ENCODE measurements around the gene TSPAN9. TPM values are rescaled to one million over a fixed set of nuclear protein-coding genes. Genes with fewer than 3 reads are reported as not detected.

The TSPAN9 gene
- total RNA-seq, 1 donor from 2014 or later, result 81.2 TPM

GRCh38 chr12:3142386-3142785 lies 65.2 kb downstream of the TSPAN9 start:
- no peaks in the 10 kb centered on the region for H3K27me3 ChIP-seq
- ATAC-seq (no peak), DNase-seq (no peak)
- H3K36me3 ChIP-seq, result no peaks in the 10 kb centered on the region
- H3K4me1 ChIP-seq, result peaks cover 12% of the 10 kb centered on the region
- H3K27ac ChIP-seq, result no peak overlapping the region
- H3K9me3 ChIP-seq, result no peaks in the 10 kb centered on the region
- H3K4me3 ChIP-seq, result no peak overlapping the region
- intact Hi-C loops (cut with DNase I), result no loop called here
- no peak for TF ChIP-seq CTCF (IDR thresholded peaks at IDR 0.05)

GRCh38 chr12:3144495-3144894 lies 67.3 kb downstream of the TSPAN9 start:
- DNase-seq (peak; percentile 33), ATAC-seq (no peak)
- Histone ChIP-seq H3K4me1 (peaks cover 15% of the 10 kb centered on the region), H3K4me3 (no peak overlapping the region), H3K27ac (no peak overlapping the region), H3K27me3 (no peaks in the 10 kb centered on the region), H3K9me3 (no peaks in the 10 kb centered on the region), H3K36me3 (no peaks in the 10 kb centered on the region)
- intact Hi-C loops (cut with DNase I), result no loop called here
- no peak for TF ChIP-seq CTCF (IDR thresholded peaks at IDR 0.05)

- intact Hi-C loops (cut with DNase I), result no loop called here
- H3K4me1 ChIP-seq, result peaks cover 20% of the 10 kb centered on the region
- H3K9me3 ChIP-seq, result no peaks in the 10 kb centered on the region
- H3K4me3 ChIP-seq, result no peak overlapping the region
- TF ChIP-seq CTCF (IDR thresholded peaks at IDR 0.05), result no peak
- no peak for DNase-seq
- no peaks in the 10 kb centered on the region for H3K36me3 ChIP-seq
- no peak overlapping the region for H3K27ac ChIP-seq
- ATAC-seq, result no peak
- H3K27me3 ChIP-seq, result no peaks in the 10 kb centered on the region
Measured at GRCh38 chr12:3145033-3145432, 67.9 kb downstream of the TSPAN9 start.

GRCh38 chr12:3145546-3146310 lies 68.5 kb downstream of the TSPAN9 start:
- Histone ChIP-seq H3K36me3 (no peaks in the 10 kb centered on the region), H3K27me3 (no peaks in the 10 kb centered on the region), H3K27ac (no peak overlapping the region), H3K4me1 (peaks cover 27% of the 10 kb centered on the region), H3K4me3 (no peak overlapping the region), H3K9me3 (no peaks in the 10 kb centered on the region)
- DNase-seq, result peak; percentile 45
- ATAC-seq, result no peak
- TF ChIP-seq CTCF (IDR thresholded peaks at IDR 0.05), result no peak
- intact Hi-C loops (cut with DNase I), result no loop called here

GRCh38 chr12:3147260-3147659 lies 70.1 kb downstream of the TSPAN9 start:
- peaks cover 43% of the 10 kb centered on the region for H3K4me1 ChIP-seq
- TF ChIP-seq CTCF (IDR thresholded peaks at IDR 0.05), result no peak
- H3K9me3 ChIP-seq, result no peaks in the 10 kb centered on the region
- H3K36me3 ChIP-seq, result no peaks in the 10 kb centered on the region
- no peak for ATAC-seq
- H3K27me3 ChIP-seq, result no peaks in the 10 kb centered on the region
- H3K4me3 ChIP-seq, result no peak overlapping the region
- H3K27ac ChIP-seq, result no peak overlapping the region
- intact Hi-C loops (cut with DNase I), result no loop called here
- peak; percentile 50 for DNase-seq

Data from upper lobe of right lung (tissue), 1 donor.